Stomach (tissue), 4 donors: ENCODE measurements around the gene ASMT.

ENCODE experiments used
- POLR2A ChIP-seq, 4 donors: fragments of 450-650 bp; IDR thresholded peaks; one replicate each; pipeline ENCODE4 v1.6.1; 2016; ENCODE audit warnings: antibody characterized with exemption in 4 of 4, control low read depth in 2 of 4, mild to moderate bottlenecking in 1 of 4, moderate library complexity in 1 of 4
- POLR2AphosphoS5 ChIP-seq, 3 donors: sonication (generic); formaldehyde crosslinking; IDR thresholded peaks; one replicate each; pipeline ENCODE4 v1.6.1; 2016; ENCODE audit warnings: antibody characterized with exemption in 3 of 3
- TF ChIP-seq, protein P1 (sequence below), 7 experiments: fragments of 450-650 bp in 4 of 7; fragments of 200-600 bp in 3 of 7; sonication (generic) in 3 of 7; IDR thresholded peaks; one replicate each; pipeline ENCODE4 v1.5.1; 2016 to 2019; ENCODE audit warnings: antibody characterized with exemption in 7 of 7, control low read depth in 2 of 7, mild to moderate bottlenecking in 1 of 7

DNA sequence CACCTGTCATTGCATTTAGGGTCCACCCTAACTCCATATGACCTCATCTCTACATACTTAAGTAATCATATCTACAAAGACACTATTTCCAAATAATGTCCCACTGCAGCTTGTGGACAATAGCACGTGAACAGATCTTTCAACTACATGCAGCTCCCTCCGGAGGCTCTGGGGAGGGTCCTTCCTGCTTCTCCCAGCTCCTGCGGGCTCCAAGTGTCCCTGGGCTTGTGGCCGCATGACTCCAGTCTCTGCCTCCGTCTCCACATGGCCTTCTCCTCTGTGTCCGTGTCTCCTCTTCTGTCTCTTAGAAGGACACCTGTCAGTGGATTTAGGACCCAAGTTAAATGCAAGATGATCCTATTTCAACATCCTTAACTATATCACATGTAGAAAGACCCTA, 52.7 kb downstream of the ASMT start:
- TF ChIP-seq POLR2A (IDR thresholded peaks at IDR 0.05) (no peak), POLR2AphosphoS5 (IDR thresholded peaks at IDR 0.05) (no peak)
- TF ChIP-seq, protein P1, sequence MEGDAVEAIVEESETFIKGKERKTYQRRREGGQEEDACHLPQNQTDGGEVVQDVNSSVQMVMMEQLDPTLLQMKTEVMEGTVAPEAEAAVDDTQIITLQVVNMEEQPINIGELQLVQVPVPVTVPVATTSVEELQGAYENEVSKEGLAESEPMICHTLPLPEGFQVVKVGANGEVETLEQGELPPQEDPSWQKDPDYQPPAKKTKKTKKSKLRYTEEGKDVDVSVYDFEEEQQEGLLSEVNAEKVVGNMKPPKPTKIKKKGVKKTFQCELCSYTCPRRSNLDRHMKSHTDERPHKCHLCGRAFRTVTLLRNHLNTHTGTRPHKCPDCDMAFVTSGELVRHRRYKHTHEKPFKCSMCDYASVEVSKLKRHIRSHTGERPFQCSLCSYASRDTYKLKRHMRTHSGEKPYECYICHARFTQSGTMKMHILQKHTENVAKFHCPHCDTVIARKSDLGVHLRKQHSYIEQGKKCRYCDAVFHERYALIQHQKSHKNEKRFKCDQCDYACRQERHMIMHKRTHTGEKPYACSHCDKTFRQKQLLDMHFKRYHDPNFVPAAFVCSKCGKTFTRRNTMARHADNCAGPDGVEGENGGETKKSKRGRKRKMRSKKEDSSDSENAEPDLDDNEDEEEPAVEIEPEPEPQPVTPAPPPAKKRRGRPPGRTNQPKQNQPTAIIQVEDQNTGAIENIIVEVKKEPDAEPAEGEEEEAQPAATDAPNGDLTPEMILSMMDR (IDR thresholded peaks at IDR 0.05): no peak
